Tibial nerve (tissue), 4 donors: ENCODE measurements around the gene ADSS1.

Experiments used
- EP300 ChIP-seq, 2 donors: sonication (generic); formaldehyde crosslinking; IDR thresholded peaks; one replicate each; pipeline ENCODE4 v1.6.1; 2017; ENCODE audit warnings: antibody characterized with exemption in 2 of 2, mild to moderate bottlenecking in 1 of 2
- POLR2A ChIP-seq, 2 donors: fragments of 450-650 bp; IDR thresholded peaks; one replicate each; pipeline ENCODE4 v1.6.1; 2017; ENCODE audit warnings: antibody characterized with exemption in 2 of 2, mild to moderate bottlenecking in 2 of 2, moderate library complexity in 2 of 2
- TF ChIP-seq, protein P1 (sequence below), 5 experiments: fragments of 200-600 bp in 3 of 5; fragments of 450-650 bp in 2 of 5; sonication (generic) in 3 of 5; IDR thresholded peaks; one replicate each; pipeline ENCODE4 v1.5.1; 2016 to 2019; ENCODE audit warnings: antibody characterized with exemption in 5 of 5, mild to moderate bottlenecking in 3 of 5, moderate library complexity in 2 of 5

DNA sequence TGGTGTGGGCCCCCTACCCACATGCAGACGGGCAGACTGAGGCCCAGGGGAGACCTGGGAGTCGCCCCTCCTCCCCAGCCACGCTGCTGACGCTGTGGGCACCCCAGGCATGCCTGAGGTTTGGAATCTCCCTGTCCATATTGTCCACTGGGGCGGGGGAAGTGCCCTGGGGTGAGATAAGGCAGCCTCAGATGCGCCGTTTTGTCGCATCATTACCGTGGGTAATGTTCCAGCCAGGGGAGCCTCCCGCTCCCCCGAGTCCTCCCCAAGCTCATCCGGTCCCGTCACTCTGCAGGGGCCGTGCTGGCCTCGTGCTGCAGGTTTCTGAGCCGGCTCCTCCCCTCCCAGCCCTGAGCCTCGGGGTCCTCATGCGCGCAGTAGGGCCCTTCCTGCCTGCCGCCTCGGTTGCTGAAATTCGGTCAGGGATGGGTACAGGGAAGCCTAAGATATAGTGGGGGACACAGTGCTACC lies 23.2 kb upstream of the ADSS1 start:
- no peak for TF ChIP-seq EP300 (IDR thresholded peaks at IDR 0.05)
- no peak for TF ChIP-seq POLR2A (IDR thresholded peaks at IDR 0.05)
- TF ChIP-seq, protein P1, sequence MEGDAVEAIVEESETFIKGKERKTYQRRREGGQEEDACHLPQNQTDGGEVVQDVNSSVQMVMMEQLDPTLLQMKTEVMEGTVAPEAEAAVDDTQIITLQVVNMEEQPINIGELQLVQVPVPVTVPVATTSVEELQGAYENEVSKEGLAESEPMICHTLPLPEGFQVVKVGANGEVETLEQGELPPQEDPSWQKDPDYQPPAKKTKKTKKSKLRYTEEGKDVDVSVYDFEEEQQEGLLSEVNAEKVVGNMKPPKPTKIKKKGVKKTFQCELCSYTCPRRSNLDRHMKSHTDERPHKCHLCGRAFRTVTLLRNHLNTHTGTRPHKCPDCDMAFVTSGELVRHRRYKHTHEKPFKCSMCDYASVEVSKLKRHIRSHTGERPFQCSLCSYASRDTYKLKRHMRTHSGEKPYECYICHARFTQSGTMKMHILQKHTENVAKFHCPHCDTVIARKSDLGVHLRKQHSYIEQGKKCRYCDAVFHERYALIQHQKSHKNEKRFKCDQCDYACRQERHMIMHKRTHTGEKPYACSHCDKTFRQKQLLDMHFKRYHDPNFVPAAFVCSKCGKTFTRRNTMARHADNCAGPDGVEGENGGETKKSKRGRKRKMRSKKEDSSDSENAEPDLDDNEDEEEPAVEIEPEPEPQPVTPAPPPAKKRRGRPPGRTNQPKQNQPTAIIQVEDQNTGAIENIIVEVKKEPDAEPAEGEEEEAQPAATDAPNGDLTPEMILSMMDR (IDR thresholded peaks at IDR 0.05), result no peak
